ENCODE measurements around the gene SH3PXD2A.
A peak's percentile ranks its signal among the peaks of the same experiment; 100 is the strongest.

The SH3PXD2A gene, protein sequence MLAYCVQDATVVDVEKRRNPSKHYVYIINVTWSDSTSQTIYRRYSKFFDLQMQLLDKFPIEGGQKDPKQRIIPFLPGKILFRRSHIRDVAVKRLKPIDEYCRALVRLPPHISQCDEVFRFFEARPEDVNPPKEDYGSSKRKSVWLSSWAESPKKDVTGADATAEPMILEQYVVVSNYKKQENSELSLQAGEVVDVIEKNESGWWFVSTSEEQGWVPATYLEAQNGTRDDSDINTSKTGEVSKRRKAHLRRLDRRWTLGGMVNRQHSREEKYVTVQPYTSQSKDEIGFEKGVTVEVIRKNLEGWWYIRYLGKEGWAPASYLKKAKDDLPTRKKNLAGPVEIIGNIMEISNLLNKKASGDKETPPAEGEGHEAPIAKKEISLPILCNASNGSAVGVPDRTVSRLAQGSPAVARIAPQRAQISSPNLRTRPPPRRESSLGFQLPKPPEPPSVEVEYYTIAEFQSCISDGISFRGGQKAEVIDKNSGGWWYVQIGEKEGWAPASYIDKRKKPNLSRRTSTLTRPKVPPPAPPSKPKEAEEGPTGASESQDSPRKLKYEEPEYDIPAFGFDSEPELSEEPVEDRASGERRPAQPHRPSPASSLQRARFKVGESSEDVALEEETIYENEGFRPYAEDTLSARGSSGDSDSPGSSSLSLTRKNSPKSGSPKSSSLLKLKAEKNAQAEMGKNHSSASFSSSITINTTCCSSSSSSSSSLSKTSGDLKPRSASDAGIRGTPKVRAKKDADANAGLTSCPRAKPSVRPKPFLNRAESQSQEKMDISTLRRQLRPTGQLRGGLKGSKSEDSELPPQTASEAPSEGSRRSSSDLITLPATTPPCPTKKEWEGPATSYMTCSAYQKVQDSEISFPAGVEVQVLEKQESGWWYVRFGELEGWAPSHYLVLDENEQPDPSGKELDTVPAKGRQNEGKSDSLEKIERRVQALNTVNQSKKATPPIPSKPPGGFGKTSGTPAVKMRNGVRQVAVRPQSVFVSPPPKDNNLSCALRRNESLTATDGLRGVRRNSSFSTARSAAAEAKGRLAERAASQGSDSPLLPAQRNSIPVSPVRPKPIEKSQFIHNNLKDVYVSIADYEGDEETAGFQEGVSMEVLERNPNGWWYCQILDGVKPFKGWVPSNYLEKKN

DNA sequence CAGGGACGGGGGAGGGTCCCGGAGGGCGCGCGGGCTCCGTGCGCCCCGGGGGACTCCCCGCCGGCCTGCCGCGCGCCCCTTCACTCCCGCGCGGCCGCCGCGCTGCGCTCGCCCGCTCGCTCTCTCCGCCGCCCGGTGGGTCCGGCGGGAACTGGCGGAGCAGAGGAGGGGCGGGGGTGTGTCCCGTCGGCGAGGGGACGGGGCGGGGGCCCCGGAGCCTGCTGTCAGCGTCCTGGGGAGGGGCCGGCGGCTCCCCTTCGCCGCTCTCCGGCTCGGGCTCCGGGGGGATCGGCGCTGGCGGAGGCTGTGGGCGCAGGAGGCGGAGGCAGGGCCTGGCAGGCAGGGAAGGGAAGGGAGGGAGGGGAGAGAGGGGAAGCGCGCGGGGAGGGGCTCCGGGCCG lies at the start of gene SH3PXD2A:
Gene SH3PXD2A, minus strand, starts transcription at position 153 of the 400 bp plus-strand sequence. CDS start 310 bp downstream, outside the sequence.
- DNase-seq = no peak

DNA sequence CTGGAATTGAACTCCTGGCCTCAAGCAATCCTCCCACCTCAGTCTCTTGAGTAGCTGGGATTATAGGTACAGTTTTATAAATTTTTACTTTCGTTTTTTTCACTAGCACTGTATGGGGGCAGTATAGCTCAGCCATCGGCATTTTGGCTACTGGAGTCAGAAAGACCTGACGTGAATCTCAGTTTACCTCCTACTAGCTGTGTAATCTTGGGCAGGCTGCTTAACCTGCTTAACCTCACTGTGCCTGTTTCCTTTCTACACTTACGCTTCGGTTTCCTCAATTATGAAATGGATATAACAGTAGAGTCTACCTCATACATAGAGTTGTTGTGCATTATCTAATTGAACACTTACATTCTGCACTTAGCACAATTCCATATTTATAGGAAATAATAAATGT lies 45.9 kb upstream of the SH3PXD2A start:
- no peak for DNase-seq

DNA sequence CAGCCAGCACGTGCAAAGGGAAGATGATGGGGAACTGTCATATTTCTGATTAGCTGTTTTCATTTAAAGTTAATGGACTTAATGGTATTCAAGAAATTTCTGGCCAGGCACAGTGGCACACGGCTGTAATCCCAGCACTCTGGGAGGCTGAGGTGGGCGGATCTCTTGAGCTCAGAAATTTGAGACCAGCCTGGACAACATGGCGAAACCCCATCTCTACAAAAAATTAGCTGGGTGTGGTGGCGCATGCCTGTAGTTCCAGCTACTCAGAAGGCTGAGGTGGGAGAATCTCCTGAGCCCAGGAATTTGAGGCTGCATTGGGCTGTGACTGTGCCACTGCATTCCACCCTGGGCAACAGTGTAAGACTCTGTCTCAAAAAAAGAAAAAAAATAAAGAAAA lies 43.9 kb upstream of the SH3PXD2A start:
- DNase-seq = no peak

DNA sequence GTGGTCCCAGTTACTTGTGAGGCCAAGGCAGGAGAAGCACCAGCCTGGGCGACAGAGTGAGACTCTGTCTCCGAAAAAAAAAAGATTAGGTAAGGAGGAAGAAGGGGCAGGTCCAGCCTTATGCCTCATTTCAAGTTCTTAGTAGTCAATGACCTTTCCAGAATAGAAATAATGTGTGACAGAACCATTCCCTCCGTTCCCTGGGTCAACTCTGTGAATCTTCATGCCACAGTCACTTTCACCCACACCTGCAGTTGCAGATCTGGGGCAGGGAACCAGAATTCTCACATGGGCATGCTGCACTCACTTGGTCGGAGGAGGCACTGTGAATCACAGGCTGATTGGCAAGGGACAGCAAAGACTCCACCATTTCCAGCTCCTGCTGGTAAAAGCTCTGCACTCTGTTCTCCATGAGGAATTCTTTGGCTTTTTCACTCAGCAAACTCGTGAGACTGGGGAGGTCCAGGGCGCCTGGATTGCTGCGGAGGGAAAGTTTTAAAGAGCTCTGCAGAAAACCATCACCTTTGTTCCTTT lies 41.9 kb upstream of the SH3PXD2A start:
- no peak for DNase-seq

DNA sequence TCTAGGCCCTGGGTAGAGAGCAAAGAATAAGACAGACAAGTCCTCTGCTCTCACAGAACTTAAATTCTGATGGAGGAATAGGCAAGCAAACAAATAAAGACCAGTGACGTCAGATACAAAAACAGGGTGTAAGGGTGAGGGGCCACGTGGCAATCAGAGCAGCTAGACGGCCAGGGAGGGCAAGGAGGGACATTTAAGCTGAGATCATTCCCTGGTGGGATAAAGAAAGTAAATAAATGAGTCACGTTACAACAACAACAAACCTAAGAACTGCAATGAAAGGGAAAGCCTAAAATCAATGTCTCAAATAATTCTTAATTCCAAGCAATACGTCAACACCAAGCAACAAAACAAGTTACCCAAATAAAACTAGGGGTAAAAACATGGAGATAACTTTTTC lies 40.8 kb upstream of the SH3PXD2A start:
- DNase-seq = no peak

DNA sequence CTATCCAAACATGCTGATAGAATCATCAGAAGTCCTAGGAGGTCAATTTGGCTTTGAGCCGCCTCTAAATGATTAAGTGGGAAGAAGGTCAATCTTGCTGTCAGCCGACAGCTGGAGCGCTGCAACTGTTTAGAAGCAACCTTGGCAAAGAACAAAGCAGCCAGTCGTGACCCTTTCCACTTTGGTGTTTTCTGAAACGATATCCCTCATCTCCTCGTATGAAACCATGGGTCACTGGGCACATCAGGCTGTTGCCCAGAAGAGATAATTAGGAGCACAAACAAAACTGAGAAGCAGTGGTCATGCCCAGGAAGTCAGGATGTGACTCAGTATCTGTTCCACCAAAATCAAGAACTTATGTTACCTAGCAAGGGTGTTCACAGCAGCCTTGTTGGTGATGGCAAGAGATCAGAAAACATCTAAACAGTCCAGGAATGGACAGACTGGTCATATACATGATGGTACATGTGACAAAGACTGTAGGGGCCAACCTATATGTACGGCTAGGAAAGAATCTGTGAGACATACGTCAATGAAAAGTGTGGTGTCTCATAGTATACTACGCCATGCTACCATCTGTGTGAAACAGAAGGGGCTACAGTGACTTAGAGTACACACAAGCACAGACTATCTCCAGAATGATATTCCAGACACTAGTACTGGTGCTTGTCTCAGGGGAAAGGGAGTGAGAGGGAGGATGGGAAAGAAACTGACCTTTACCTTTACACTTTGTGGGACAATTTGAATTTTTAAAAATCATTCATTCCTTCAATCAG lies 40.2 kb upstream of the SH3PXD2A start:
- DNase-seq = no peak

DNA sequence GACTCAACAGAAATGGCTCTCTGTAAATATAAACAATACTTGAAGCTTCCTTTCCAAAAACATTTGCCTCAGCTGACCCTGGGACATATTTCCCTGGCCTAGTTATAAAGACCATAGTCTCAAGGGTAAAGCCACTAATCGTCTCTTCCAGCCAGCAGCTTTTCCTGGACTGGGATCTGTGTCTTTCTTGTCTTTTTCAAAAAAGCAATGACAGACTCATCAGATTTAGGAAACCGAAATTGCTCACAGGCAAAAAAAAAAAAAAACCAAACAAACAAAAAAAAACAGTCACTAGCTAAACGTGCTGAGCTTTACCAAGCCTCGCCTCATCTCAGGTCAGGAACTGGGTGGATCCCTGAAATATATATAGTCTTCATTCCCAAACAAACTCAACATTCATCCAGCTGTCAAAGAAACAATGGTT lies 39.1 kb upstream of the SH3PXD2A start:
- no peak for DNase-seq

DNA sequence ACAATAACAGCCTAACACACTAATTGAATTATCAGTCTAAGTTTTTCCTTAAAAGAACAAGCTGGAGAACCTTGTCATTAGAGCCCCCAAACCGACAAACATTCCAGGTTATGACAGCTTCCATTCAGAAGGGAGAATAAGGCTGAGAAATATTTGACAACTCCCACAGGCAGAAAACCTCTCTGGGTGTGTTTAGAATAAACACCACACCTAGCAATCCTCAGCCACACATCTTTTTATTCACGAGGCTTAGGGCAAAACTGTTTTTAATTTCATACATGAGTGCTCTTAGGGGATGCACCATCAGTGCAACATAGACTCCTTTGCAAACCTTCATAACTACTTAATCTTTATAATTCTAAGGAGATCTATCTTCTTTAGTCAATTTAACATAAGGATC lies 38.4 kb upstream of the SH3PXD2A start:
- no peak for DNase-seq

DNA sequence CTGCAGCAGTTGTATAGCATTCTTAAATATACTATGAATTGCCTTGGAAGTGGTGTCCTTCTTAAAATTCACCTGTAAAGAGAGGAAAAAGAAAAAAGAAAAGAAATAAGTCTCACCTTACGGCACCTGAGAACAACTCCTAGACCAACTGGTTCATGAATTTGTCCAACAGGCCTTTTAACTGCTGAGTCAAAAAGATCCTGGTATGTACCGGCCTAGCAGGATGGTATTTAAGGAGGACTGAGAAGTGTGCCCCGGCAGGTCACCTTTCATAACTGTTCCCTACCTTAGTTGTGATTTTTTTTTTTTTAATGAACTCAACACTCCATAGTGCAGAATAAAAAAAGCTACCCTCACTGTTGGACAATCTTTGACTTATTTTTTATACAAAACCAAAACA lies 36.8 kb upstream of the SH3PXD2A start:
- no peak for DNase-seq

DNA sequence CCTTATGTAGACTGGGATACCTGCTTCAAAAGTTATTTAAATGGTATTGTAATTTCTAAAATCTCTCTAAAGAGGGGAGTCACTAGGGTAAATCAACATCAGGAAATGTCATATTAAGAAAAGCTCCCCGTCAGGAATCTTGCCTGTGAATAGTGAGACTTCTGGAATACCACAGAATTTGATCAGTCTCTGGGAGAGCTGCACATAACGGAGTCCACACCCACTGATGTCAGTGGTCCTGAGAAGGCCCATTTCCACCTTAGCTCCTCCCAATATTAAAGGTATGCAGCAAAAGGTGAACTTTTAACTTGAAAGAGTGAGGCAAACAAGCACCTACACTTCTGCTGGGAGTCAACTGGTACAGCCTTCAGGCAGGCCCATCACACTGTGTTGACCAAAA lies 35.3 kb upstream of the SH3PXD2A start:
- no peak for DNase-seq

DNA sequence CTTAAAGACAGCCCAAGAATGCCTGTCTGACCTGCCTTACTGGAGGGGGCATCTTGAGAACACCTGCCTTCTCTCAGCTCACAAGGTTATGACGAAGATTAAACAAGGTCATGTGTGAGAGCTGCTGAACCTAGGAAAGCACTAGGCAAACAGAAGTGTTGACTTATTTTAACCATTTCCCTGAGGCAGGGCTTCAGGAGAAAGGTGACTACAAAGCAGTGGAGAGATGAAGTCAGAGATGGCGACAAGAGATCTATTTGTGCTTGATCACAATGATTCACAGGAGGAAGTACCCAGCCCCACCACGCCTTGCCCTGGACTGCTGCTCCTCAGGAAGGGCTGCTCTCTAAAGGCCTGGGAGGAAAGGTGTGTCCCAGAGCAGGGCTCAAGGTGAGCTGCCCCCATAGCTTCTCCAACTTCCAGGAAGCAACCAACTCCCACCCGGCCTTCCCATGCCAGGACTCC lies 34.9 kb upstream of the SH3PXD2A start:
- peak; percentile 40 for DNase-seq

DNA sequence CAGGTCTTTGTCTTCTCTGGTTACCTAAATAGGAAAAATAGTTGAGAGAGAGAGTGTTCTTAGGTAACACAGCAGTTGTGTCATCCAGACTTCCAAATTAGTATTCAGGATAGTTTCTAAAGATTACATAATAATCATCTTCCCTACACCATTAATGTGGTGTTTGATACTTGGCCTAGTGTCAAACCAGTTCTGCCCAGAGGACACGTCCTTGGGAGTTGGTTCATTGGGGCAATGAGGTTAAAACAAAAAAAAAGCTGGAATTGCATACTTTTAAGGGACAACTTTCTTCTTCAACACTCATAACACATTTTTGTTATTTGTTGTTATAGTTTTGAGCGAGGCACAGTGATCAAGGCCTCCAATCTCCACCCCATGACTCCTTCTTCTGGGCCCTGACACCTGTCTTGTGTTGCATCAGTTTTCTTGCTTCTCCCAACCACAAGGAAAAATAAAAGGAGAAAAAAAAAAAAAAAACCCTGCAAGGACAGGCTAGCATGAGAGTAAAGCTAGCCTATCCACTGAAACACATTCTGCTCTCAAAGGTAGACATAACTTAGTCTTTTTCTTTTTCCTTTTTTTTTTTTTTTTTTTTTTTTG lies 33.8 kb upstream of the SH3PXD2A start:
- no peak for DNase-seq

DNA sequence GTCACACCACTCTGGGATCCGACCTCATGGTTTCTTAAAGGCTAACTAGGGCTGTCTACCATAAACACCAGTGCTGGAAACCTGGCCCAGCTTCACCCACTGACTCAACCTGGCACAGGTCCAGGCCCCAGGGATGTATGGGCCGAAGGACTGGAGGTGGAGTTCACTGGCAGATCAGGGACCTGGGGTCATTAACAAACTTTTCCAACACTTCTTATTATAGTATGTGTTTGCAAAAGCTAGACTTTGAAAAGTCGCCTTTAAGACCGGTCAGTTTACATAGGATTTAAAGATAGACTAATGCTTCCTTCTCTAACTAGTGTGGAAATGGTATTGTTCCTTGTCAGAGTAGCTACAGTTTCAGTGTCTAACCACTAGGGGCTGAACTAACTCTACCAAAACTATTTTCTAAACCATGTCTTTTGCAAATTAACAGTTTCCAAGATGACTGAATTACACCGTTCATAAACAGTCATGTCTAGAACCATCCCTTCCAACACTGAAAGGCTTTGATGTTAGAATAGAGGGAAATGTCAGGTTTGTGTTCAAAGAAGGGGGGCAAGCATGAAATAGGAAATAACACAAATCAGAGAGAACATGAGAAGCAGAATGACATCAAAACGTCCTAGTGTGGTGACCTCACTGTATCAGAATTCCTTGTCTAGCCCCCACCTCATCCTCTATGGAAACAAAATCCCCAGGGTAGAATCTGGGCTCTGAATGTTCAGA lies 32.9 kb upstream of the SH3PXD2A start:
- DNase-seq = peak; percentile 58

DNA sequence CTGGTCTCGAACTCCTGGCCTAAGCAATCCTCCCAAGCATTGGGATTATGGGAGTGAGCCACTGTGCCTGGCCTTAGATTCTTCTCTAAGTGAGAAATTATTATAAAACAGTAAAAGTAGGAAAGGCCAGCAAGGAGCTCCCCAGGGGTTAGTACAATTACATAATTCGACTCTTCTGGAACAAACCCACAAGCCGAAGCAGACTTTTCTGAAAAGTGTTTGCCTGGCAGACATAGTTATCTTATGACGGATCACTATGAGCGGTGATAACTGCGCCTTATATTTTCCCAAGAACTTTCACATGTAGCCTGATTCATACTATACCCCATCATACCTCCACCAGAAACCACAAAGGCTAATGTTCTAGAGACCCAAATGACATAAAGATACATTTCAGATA lies 30.2 kb upstream of the SH3PXD2A start:
- no peak for DNase-seq

DNA sequence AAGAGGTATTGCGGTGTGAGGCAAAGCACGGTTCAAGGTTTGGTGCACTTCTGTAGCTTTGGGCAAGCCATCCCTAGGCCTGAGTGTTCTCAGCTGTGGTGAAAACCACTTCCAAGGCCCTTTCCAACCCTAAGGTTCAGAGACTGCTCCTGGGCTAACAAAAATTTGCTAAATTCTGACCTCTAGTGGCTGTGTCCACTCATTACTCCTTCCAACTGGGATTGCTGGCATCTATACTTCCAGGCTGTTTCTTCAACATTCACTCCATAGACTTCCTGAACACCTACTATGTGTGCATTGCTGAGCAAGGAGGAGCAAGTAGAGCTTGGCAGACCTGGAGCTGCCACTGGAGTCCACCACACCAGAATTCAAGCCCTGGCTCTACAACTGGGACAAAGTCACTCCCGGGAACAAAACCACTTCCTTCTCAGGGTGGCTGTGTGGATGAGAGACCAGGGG lies 29.3 kb upstream of the SH3PXD2A start:
- DNase-seq = peak; percentile 68

DNA sequence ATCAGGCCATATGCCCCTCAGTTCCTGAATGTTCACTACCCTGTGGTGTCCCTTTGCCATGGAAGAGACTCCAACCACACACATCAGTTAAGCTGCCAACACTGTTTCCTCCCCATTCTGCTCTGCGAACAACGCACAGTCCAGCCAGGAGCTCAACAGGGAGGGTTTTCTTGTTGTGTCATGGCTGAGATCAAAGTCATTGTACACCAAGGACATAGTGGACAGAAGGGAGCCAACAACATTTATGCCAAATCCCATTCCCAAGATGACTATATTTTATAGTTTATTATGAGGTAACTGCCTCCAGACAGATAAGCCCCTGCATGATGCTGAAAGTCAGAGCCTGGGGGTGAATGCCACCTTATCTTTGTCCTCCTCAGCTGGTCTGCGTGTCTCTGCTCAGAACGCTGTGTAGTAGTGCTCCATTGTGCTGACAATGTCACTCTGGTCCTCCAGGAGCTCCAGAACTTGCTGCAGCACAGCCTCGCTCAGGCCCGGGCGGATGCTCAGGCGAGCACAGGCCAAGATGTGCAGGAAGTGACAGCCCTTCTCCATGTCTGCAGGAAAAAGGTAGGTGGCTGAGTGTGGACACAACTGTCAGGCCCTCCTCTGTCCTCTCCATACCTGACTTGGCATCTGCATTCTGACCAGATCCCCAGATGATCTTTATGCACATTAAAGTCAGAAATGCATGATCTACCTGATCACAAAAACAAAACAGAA lies 27.1 kb upstream of the SH3PXD2A start:
- DNase-seq = no peak

DNA sequence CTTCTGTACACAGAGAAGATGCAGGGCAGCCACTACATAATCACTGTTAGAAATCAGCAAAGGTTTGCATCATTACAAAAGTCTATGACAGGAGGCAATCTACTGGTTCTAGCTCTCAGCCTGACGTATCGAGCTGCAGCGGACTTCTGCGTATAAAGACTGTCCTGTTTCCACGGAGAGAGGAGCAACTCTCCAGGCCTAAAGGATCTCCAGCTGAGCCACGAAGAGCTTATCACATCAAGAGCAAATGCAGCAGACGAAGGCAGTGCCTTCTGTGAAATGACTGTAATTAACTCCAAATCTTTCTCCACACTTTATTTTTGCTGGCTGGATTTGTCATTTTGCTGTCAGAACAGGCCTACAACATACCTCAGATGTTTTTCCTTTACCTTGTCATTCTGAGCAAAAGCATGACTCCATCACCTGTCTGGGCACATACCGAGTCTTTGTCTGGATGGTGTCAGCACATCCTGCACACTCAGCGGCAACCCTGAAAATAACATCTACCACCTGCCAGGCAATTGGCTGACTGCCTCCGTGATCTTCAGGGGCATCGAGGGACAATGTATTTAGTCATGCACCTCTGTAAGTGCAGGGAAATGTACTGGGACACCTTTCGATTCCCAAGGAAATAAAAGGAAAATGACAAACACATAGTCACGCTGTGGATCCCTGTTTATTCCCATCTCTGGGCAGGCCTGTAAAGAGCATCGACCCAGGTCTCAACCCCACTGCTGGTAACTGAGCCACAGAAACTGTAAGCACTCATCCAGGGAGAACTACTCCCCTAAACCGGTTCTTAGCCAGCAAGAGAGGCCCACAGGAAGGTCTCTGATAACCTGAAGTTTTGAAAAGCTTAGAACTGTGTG lies 26.3 kb upstream of the SH3PXD2A start:
- DNase-seq = no peak

DNA sequence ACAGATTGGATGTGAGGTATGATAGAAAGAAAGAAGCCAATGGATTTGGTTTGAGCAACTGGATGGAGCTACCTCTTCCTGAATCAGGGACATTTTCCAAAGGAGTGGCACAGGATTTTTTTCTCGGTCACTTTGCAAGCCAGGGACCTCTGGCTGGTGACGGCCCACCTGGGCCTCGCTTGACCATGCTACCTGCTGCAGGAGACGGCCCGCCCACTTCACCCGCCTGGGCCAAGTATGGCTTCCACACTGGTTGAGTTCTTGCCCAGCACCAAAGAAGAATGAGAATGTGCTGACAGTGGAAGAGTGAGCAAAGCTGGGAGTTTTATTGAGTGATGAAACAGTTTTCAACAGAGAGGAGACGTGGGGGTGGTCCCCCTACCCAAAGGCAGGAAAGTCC lies 24.5 kb upstream of the SH3PXD2A start:
- DNase-seq = no peak

DNA sequence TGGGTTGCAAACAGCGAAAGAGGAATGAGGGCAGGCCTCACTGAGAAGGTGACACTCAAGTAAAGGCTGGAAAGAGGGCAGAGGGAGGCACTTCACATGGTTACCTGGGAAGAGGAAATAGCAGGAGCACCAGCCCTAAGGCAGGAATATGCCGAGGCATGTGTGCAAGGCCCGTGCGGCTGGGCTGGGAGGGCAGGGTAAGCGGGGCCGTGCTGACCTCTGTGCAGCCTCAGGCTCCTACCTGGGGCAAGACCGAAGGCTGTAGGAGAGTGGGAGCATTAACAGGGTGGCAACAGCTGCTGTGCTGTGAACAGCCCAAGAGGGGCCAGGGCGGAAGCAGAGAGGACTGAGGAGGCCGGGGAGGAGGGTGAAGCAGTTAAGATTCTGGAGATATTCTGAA lies 24.0 kb upstream of the SH3PXD2A start:
- no peak for DNase-seq
